GM19452 (cell line): Measurements from ENCODE around the gene DLAT.
"Not testable (repeated sequence)": the region's sequence is repeated elsewhere in the genome, so short reads cannot be mapped to it uniquely, and the experiment has no call there.

Source experiments
- ATAC-seq: cut with Tn5 transposase; IDR thresholded peaks from one replicate; pipeline ENCODE4 v1.9.1; 2021; ENCODE audit not compliant: unreplicated experiment

The DLAT gene

GRCh38 chr11:112024773-112025678 lies at the start of gene DLAT:
Gene DLAT (plus strand): TSS chr11:112025408. CDS start chr11:112025473, 65 bp downstream.
- ATAC-seq: peak; percentile 70

DNA sequence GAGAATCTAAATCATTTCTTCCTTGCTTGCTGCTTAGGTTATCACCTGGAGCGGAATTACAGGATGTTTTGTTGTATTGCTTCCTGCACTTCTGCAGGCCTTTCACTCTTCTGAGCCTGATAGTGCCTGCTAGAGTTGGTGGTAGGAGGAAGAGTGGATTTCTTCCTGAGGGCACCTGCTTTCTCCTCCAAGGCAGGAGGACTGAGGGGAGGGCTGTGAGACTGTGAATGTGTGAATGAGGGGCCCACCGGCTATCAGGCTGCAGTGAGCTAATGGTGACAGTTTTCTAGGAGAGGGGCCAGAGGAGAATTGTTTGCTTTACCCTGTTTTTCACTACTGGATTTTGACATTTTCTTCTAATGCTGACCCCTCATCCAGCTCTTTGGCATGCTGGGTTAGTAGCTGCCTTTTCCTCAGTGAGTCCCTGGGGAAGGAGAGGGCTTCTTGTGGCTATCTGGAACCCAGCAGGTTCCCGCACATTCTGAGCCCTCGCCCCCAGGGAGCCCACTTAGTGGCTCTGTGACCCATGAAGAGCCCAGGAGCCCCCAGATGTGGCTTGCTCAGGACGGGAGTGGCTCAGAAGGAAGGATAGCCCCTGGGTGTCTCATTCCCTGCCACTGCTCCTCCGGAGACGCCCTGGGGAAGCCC lies 49.0 kb upstream of the DLAT start:
- ATAC-seq: no peak

DNA sequence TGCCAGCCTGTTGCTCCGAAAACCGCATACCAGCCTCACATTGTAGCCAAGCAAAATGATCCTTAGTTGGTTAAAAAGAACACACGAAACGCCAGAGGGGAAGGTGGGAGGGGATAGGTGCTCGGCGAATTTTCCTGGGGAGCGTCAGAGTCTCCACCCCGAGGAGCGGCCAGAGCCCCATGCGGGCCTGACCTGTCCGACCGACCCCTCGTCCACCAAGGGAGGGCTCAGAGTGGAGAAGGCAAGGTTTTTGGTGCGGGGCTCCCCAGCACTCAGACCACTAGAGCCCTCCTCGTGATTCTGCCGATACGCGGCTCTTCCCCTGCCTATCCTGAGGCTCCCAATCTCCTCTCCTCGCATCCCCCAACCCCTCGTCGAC lies 48.5 kb upstream of the DLAT start:
- no peak for ATAC-seq

DNA sequence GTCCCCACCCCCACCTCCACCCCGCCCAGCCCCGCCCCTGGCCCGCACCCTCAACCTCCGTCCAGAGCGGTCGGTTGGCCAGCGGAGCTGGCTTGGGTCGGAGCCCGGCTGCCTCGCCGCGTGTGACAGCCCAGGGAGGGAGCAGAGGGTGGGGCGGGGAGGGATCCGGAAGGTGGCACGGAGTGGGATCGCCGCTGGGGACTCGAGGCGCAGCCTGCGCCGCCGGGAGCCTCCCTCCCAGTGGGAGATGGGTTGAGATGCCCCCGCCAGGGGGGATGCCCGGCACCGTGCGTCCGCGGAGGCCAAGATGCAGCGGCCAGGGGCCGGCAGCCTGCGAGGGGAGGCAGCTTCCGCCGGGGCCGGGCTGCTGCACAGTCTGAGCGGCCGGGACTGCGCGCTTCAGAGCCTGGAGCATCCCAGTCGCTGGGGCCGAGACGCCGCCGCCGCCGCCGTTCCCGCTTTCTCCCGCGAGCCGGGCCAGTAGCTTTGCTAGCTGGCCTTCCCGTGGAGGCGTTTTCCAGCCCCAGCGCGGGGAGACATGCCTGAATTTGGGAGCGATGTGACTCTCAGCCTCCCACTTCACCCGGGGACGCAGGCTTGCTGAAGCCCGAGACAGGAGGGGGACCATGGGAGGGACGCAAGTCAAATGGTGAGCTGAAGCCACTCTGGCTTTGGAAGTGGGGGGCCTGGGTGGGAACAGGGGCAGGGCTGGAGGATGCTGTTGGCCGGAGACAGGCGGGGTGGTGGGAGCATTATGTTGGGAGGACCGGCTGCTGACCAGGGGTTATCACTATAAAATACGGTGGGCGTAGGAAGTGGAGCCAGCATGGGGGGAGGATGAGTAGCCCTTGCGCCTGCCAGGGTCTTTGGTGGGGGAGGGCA lies 47.8 kb upstream of the DLAT start:
- ATAC-seq: no peak

DNA sequence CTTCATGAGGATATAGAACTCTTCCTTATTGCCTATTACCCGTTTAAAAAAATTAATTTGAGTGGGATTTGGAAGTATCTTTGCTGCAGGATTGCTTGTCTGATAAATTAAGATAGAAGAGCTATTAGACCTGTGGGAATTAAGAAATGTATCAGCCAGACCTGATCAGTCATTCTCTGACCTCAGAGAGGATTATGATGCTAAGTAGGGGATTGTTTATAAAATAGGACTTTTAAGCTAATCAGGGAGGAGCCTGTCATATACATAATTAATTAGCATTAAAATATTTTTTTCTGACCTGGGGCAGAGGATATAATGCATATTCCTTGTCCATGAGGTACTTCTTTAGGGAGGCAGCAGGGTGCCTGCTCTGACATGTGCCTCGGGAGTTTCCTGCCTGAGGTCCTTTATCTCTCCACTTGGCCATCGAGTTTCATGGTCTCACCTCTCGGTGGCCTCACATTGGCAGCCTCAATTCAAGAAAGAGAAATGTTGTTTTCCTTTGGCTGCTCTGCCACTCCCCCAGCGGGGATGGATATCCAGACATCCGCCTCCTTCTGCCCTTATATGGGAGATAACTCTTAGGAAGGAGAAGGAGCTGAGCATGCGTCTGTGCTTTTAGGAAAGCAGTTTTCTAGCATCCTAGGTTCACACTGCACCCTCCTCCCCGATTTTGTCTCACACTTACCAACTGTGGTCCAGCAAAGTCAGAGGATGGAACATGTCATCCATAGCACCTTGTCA lies 47.0 kb upstream of the DLAT start:
- ATAC-seq: no peak

GRCh38 chr11:111980062-111980461 lies 45.1 kb upstream of the DLAT start:
- ATAC-seq: no peak

GRCh38 chr11:111981270-111981669 lies 43.9 kb upstream of the DLAT start:
- no peak for ATAC-seq

DNA sequence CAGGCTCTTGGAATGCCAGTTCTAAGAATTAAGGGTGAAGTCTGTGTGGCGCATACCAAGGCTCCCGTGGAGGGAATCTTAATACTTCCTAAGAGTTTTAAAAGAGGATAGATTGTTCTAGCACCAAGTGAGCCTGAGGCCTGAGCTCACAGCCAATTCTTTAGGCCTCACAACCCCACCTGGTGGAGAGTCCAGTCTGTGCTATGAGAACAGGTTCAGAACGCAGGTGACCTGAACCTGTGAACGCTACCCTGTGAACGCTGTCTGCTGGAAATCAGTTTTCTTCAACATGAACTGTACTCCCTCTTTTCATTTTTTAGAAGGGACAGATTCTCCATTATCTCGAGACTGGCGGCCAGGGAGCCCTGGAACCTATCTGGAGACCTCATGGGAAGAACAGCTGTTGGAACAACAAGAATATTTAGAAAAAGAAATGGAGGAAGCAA lies 43.2 kb upstream of the DLAT start:
- ATAC-seq: no peak

GRCh38 chr11:111982541-111983186 lies 42.5 kb upstream of the DLAT start:
- ATAC-seq: no peak

DNA sequence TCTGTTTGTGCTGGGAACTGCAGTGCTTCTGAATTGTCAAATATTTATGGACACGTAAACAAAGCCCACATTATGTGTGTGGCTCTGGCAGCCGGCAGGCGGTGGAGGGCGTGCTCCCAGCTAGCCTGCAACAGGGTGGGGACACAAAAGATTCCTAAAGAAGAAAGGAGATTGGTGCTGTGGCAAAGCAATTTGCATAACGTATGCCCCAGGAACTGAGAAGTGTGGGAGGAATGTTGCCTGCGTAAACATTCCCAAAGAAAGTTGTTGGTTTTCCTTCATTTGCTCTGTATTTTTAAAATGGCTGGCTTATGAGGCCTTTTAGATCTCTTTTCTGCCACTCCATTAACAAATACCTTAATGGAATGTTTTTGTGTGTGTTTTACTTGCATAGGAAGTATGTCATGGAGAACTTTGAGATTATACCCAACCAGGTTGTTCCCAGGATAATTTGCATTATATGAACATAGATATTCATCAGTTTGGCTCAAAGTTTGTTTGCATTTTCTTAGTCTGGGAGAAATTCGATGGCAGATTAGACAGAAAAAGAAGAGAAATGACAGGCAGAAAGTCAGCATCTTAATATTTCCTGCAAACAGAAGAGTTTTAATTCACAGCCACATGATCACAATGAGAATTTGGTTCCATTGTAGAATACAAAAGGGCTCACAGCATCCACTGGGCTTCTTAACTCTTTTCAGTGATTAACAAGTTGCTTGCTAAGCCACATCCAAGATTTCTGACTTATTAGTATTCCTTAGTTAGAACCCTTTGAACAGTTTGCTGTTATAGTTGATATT lies 41.8 kb upstream of the DLAT start:
- ATAC-seq: no peak

- ATAC-seq: no peak
These were observed 38.6 kb upstream of the DLAT start for GRCh38 chr11:111986589-111986988.

- ATAC-seq: no peak
These were observed 34.8 kb upstream of the DLAT start for GRCh38 chr11:111990381-111990780.

DNA sequence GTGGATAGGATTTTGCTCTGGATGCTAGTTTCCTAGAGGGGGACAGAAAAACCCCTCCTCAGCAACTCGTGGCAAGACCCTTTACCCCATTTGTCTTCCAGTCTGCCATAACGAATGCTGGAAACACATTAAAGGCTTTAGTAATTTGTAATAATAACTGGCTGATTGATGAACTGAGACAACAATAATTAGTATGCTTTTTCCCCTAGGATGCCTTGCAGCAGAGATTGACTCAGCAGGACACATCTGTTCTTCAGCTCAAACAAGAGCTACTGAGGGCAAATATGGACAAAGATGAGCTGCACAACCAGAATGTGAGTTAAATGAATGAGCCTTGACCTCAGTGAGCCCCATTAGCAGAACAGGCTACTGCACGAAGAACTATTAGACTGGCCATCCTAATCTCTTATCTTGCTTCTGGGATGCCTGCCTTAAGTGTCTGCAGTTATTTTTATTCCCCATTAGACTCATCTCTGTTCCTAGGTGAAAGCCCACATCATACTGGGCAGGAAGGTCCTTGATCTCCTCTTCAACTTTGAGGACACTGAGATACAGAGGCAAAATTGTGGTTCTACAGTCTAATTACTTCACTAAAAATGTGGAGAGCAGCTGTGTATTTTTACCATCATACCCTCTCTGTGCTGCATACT lies 32.9 kb upstream of the DLAT start:
- ATAC-seq: no peak

- ATAC-seq: no peak
These were observed 29.1 kb upstream of the DLAT start for GRCh38 chr11:111996129-111996528.

DNA sequence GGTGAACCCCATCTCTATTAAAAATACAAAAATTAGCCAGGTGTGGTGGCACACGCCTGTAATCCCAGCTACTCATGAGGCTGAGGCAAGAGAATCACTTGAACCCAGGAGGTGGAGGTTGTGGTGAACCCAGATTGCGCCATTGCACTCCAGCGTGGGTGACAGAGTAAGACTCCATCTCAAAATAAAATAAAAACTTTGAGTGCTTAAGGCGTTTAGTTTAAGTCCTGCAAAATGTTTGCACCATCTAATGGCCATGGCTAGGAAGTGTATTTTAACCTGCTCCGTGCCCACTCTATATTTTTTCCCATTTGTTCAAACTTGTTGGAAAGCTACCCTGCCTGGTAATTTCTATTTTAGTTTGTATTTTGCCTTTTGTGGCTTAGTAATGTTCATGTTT lies 28.5 kb upstream of the DLAT start:
- ATAC-seq: not testable (repeated sequence)

DNA sequence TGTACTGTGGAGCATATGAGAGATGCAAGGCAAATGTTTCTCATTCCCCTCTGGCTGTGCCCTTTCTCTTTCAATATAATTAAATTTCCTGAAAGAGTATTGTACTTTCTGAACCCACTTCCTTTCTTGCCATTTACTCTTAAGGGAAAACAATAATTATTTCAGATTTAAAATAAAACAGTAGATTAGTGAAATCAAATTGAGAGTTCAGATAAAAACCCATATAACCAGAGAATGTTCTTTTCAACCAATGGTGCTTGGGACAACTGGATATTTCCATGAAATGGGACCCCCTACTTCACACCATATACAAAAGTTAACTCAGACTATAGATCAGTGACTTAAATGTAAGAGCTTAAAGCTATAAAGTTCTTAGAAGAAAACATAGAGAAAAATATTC lies 26.1 kb upstream of the DLAT start:
- no peak for ATAC-seq

DNA sequence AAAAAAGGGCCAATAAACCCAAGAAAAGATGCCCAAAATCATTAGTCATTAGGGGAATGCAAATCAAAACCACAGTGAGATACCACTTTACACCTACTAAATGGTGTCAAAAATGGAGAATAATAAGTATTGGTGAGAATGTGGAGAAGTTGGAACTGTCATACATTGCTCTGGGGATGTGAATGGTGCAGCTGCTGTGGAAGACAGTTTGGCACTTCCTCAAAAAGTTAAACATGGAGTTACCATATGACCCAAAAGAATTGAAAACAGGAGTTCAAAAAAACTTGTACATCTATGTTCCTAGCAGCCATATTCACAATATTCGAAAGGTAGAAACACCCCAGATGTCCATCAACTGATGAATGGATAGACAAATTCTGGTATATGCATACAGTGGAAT lies 24.5 kb upstream of the DLAT start:
- no peak for ATAC-seq

GRCh38 chr11:112002491-112003216 lies 22.6 kb upstream of the DLAT start:
- ATAC-seq: no peak
